PC-3 (cell line): ENCODE data around the gene VDAC1. TPM values are rescaled to one million over a fixed set of nuclear protein-coding genes. Genes with fewer than 3 reads are reported as not detected.

ENCODE experiments used
- ATAC-seq: fragments of 200-7000 bp; cut with Tn5 transposase; 2 replicates; pipeline ENCODE4 v1.9.1; 2020; ENCODE audit warnings: mild to moderate bottlenecking, moderate library complexity
- BruUV-seq: library from RNA; stranded (reverse); fragments of 400-500 nt; replicated peaks from 2 replicates; lab custom pipeline; 2021; lab: Mats Ljungman, UMichigan
- CTCF ChIA-PET: fragments of 300-600 bp; sonication (Branson Sonifier 250); formaldehyde crosslinking; loops from one replicate; lab custom pipeline; 2022; ENCODE audit warnings: antibody characterized with exemption; lab: Charles Lee
- POLR2A ChIA-PET: fragments of 300-600 bp; sonication (Branson Sonifier 250); formaldehyde crosslinking; loops from one replicate; lab custom pipeline; 2022; ENCODE audit warnings: antibody characterized with exemption; ENCODE audit not compliant: unreplicated experiment; lab: Charles Lee
- DNase-seq: peaks from one replicate; pipeline ENCODE4 v3.0.0-alpha.2; 2015
- H2AFZ ChIP-seq: fragments of 300-600 bp; sonication (generic); 2 replicates; pipeline ENCODE4 v1.6.0; 2016; ENCODE audit warnings: antibody characterized with exemption, low read length
- H3F3A ChIP-seq: fragments of 300-600 bp; sonication (generic); one replicate; pipeline ENCODE4 v1.6.0; 2017; ENCODE audit warnings: antibody characterized with exemption, low read length, control low read depth, mild to moderate bottlenecking; ENCODE audit not compliant: unreplicated experiment
- H3K27ac ChIP-seq: fragments of 300-600 bp; sonication (generic); 2 replicates; pipeline ENCODE4 v1.5.1; 2016; ENCODE audit warnings: mild to moderate bottlenecking, low read length
- H3K27me3 ChIP-seq: fragments of 300-600 bp; sonication (generic); 2 replicates; pipeline ENCODE4 v1.6.1; 2016; ENCODE audit warnings: low read length, mixed read lengths
- H3K36me3 ChIP-seq: fragments of 300-600 bp; sonication (generic); 2 replicates; pipeline ENCODE4 v1.6.1; 2016; ENCODE audit warnings: low read depth, mixed run types, low read length, mixed read lengths
- H3K4me1 ChIP-seq: fragments of 300-600 bp; sonication (generic); 2 replicates; pipeline ENCODE4 v1.5.1; 2016; ENCODE audit warnings: low read length; ENCODE audit not compliant: insufficient read depth
- H3K4me2 ChIP-seq: fragments of 300-600 bp; sonication (generic); 2 replicates; pipeline ENCODE4 v1.6.0; 2016; ENCODE audit warnings: low read length
- H3K4me3 ChIP-seq: fragments of 300-600 bp; sonication (generic); 2 replicates; pipeline ENCODE4 v1.5.1; 2016; ENCODE audit warnings: mild to moderate bottlenecking, low read length, mixed read lengths
- H3K79me2 ChIP-seq: fragments of 300-600 bp; sonication (generic); 2 replicates; pipeline ENCODE4 v1.6.1; 2017; ENCODE audit warnings: low read length, mixed read lengths
- H3K9ac ChIP-seq: fragments of 300-600 bp; sonication (generic); 2 replicates; pipeline ENCODE4 v1.6.0; 2016; ENCODE audit warnings: mild to moderate bottlenecking, low read length
- H3K9me2 ChIP-seq: fragments of 300-600 bp; sonication (generic); replicated peaks from 2 replicates; pipeline ENCODE4 v1.6.1; 2016; ENCODE audit warnings: mixed run types, low read length, mixed read lengths
- H3K9me3 ChIP-seq: fragments of 300-600 bp; sonication (generic); 2 replicates; pipeline ENCODE4 v1.6.1; 2016; ENCODE audit warnings: low read length, mixed read lengths
- H4K20me1 ChIP-seq: fragments of 300-600 bp; sonication (generic); 2 replicates; pipeline ENCODE4 v1.6.1; 2016; ENCODE audit warnings: low read length, mixed read lengths
- EZH2 ChIP-seq: fragments of 300-600 bp; sonication (generic); IDR thresholded peaks from one replicate; pipeline ENCODE4 v1.6.1; 2017; ENCODE audit warnings: antibody characterized with exemption, mild to moderate bottlenecking, low read length; ENCODE audit not compliant: unreplicated experiment
- EZH2phosphoT487 ChIP-seq: fragments of 300-600 bp; sonication (generic); IDR thresholded peaks from 2 replicates; pipeline ENCODE4 v1.6.1; 2018; ENCODE audit warnings: mild to moderate bottlenecking, antibody characterized with exemption, low read length, borderline replicate concordance
- intact Hi-C: fragments of 100-400 bp; cut with micrococcal nuclease; formaldehyde crosslinking; loops from 2 replicates; pipeline ENCODE4 v1.9.0; 2023
- total RNA-seq: library from RNA; depleted of rRNA; stranded (reverse); fragments of >200 nt; gene quantifications from 2 replicates; pipeline ENCODE4 v1.2.3, GENCODE V29; 2014
- TF ChIP-seq, protein P1 (sequence below): fragments of 300-600 bp; sonication (generic); conservative IDR thresholded peaks from 2 replicates; pipeline ENCODE4 v1.5.1; 2017; ENCODE audit warnings: antibody characterized with exemption, low read depth, mild to moderate bottlenecking, low read length

Gene VDAC1
- total RNA-seq, 1 experiment from 2014 or later, result 220 TPM

DNA sequence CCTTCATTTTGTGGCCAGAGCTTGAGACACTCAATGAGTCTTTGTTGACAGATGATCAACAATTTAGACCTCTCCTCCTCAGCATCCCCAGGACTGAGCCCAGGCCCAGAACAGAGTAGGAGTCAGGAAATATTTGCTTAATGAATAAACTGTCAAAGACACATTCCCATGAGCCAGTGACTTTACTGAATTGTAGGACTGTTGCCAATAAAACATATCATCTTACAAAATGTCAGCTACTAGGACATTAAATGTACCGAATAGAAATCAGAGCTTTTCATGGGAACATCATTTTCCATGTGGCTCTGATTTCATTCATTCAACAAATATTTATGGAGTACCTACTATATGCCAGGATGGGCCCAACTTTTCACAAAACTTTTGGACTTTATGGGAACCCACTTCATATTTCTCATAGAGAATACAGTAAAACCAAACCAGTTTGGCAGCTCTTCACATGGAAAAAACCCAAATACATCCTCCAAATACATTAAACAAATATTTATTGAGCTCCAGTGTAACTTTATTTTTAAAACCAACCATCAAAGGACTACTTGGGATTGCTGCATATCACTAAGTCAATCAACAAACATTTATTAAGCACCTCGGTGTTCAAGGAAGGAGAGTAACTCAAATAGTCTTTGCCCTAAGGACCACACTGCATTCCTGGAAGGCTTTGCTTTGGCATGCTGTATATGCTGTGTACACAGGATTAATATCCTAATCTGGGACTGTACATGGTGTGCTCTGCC, 11.4 kb downstream of the VDAC1 start:
- no peak overlapping the region for H3K4me3 ChIP-seq
- H3K9me2 ChIP-seq, result no peaks in the 10 kb centered on the region
- H3K4me1 ChIP-seq, result peaks cover 39% of the 10 kb centered on the region
- POLR2A ChIA-PET, result interaction anchor here (0.8 kb wide), 1 partner anchor 299 kb away, joined by 5 read pairs; no protein-coding TSS in a partner anchor
- peak overlapping the region; percentile 77 for H3K27ac ChIP-seq
- TF ChIP-seq EZH2 (no peak), EZH2phosphoT487 (no peak)
- TF ChIP-seq, protein P1, sequence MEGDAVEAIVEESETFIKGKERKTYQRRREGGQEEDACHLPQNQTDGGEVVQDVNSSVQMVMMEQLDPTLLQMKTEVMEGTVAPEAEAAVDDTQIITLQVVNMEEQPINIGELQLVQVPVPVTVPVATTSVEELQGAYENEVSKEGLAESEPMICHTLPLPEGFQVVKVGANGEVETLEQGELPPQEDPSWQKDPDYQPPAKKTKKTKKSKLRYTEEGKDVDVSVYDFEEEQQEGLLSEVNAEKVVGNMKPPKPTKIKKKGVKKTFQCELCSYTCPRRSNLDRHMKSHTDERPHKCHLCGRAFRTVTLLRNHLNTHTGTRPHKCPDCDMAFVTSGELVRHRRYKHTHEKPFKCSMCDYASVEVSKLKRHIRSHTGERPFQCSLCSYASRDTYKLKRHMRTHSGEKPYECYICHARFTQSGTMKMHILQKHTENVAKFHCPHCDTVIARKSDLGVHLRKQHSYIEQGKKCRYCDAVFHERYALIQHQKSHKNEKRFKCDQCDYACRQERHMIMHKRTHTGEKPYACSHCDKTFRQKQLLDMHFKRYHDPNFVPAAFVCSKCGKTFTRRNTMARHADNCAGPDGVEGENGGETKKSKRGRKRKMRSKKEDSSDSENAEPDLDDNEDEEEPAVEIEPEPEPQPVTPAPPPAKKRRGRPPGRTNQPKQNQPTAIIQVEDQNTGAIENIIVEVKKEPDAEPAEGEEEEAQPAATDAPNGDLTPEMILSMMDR, result no peak
- DNase-seq (peak; percentile 82), ATAC-seq (peak; percentile 94)
- CTCF ChIA-PET, result interaction anchor here (1.2 kb wide), 1 partner anchor 12 kb away, joined by 3 read pairs; the partner anchor contains the start of gene VDAC1
- no peaks in the 10 kb centered on the region for H3F3A ChIP-seq
- no TSS peak for BruUV-seq
- H4K20me1 ChIP-seq, result peaks cover 49% of the 10 kb centered on the region
- H3K27me3 ChIP-seq, result no peaks in the 10 kb centered on the region
- H3K9ac ChIP-seq, result no peak overlapping the region
- H3K4me2 ChIP-seq, result peak overlapping the region; percentile 55
- peaks cover 19% of the 10 kb centered on the region for H3K36me3 ChIP-seq
- peaks cover 86% of the 10 kb centered on the region for H3K79me2 ChIP-seq
- intact Hi-C loops, result loop anchor here (1.0 kb wide), 1 partner anchor 25 kb away; the partner anchor contains the start of gene C5orf15
- no peak overlapping the region for H2AFZ ChIP-seq
- H3K9me3 ChIP-seq, result no peaks in the 10 kb centered on the region

DNA sequence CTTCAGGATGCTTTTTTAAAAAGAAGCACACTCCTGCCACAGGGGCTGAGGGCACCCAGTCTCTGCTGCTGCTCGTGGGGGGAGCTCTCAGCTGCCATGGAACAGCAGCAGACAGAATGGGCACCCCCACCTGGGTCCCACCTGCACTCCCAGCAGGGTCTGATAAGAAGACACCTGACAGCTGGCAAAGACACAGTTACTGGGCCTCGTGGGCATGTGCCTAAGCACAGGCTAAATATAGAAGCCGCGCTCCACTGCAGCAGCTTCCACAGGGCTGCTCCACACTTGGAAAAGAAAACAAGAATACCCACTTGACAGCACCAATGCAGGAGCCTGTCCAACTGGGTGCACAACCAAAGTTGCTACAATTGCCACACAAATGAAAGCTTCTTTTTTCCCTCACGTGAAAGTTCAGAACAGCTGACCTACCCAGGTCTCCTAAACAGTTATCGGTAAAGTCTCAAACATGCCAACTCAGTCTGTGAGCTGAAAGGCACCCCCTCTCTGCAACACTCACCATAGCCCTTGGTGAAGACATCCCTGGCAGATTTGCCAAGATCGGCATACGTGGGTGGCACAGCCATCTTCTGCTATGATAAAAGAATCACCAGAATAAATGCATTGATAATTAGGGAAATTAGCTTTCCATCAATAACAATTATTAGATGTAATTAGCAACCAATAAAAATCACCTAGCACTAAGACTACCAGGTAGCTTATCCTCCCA, 12.2 kb downstream of the VDAC1 start:
- H3K79me2 ChIP-seq, result peaks cover 81% of the 10 kb centered on the region
- BruUV-seq, result no TSS peak
- H3K36me3 ChIP-seq, result peaks cover 23% of the 10 kb centered on the region
- peaks cover 48% of the 10 kb centered on the region for H4K20me1 ChIP-seq
- H3F3A ChIP-seq, result no peaks in the 10 kb centered on the region
- H3K4me2 ChIP-seq, result peak overlapping the region; percentile 55
- intact Hi-C loops, result loop anchor here (1.0 kb wide), 1 partner anchor 24 kb away; the partner anchor contains the start of gene C5orf15
- peak overlapping the region; percentile 77 for H3K27ac ChIP-seq
- no peak overlapping the region for H2AFZ ChIP-seq
- H3K9me3 ChIP-seq, result no peaks in the 10 kb centered on the region
- H3K4me3 ChIP-seq, result 0 out of 2 replicates have a peak overlapping the region, but pooled peaks have one; percentile 15
- no peak for TF ChIP-seq EZH2
- TF ChIP-seq EZH2phosphoT487, result no peak
- TF ChIP-seq, protein P1, result no peak
- H3K27me3 ChIP-seq, result no peaks in the 10 kb centered on the region
- DNase-seq (no peak), ATAC-seq (no peak)
- POLR2A ChIA-PET, result no interaction called here
- no peaks in the 10 kb centered on the region for H3K9me2 ChIP-seq
- H3K9ac ChIP-seq, result no peak overlapping the region
- peaks cover 39% of the 10 kb centered on the region for H3K4me1 ChIP-seq
- CTCF ChIA-PET, result interaction anchor here (1.2 kb wide), 1 partner anchor 13 kb away, joined by 3 read pairs; the partner anchor contains the start of gene VDAC1
